BLaER1 treated with 17β-estradiol and CSF1 and Interleukin-3, amounts not matched to agents 10 nM and 100 nM (cell line): ENCODE data around the gene ELP5.

ENCODE experiments used
- H3K27ac ChIP-seq, 11 experiments: shearing (Covaris generic); formaldehyde crosslinking; 2 replicates each; pipeline ENCODE4 v1.8.1; 2022
- H3K27me3 ChIP-seq, 11 experiments: shearing (Covaris generic); formaldehyde crosslinking; 2 replicates each; pipeline ENCODE4 v1.8.1; 2022
- H3K36me3 ChIP-seq, 11 experiments: shearing (Covaris generic); formaldehyde crosslinking; 2 replicates each; pipeline ENCODE4 v1.8.1; 2022
- H3K4me1 ChIP-seq, 10 experiments: shearing (Covaris generic); formaldehyde crosslinking; 2 replicates each; pipeline ENCODE4 v1.8.1; 2022
- H3K4me2 ChIP-seq, 11 experiments: shearing (Covaris generic); formaldehyde crosslinking; 2 replicates each; pipeline ENCODE4 v1.8.1; 2022
- H3K4me3 ChIP-seq, 10 experiments: shearing (Covaris generic); formaldehyde crosslinking; 2 replicates each; pipeline ENCODE4 v1.8.1; 2022
- H3K9ac ChIP-seq, 11 experiments: shearing (Covaris generic); formaldehyde crosslinking; 2 replicates each; pipeline ENCODE4 v1.8.1; 2022
- H3K9me3 ChIP-seq, 11 experiments: shearing (Covaris generic); formaldehyde crosslinking; replicated peaks in 1 of 11; 2 replicates each; pipeline ENCODE4 v1.8.1; 2022
- H4K20me1 ChIP-seq, 11 experiments: shearing (Covaris generic); formaldehyde crosslinking; 2 replicates each; pipeline ENCODE4 v1.8.1; 2022
- Cebpa-rat ChIP-seq, 11 experiments: shearing (Covaris generic); IDR thresholded peaks; 2 replicates each; pipeline ENCODE4 v1.8.1; 2022

The ELP5 gene

GRCh38 chr17:7279448-7279847 is 27.4 kb downstream of the ELP5 start:
- Histone ChIP-seq H3K27me3 (peaks cover 7 to 16% (median 11%) of the 10 kb centered on the region in 11 experiments; a peak in 19 of 22 replicates), H3K4me3 (no peak overlapping the region), H3K4me1 (peaks cover 24 to 35% (median 26%) of the 10 kb centered on the region in 10 experiments), H3K9ac (no peak overlapping the region), H3K36me3 (no peaks in the 10 kb centered on the region), H3K9me3 (no peaks in the 10 kb centered on the region), H3K4me2 (no peak overlapping the region), H3K27ac (no peak overlapping the region), H4K20me1 (no peaks in the 10 kb centered on the region; a peak in 2 of 22 replicates)
- no peak for TF ChIP-seq Cebpa-rat (IDR thresholded peaks at IDR 0.05)

GRCh38 chr17:7280519-7281073 is 28.6 kb downstream of the ELP5 start:
- H3K27ac ChIP-seq: peak overlapping the region in 10 of 11 experiments; percentile 18 to 85 (median 72); a peak in 19 of 22 replicates

GRCh38 chr17:7281074-7281952 is 29.3 kb downstream of the ELP5 start, which contains the start of gene SLC2A4:
Gene SLC2A4, plus strand, starts transcription at chr17:7281718. Its CDS starts 217 bp downstream, at chr17:7281935.
- Histone ChIP-seq H3K4me2 (peak within 1 kb of the TSS; percentile 98 to 100 (median 100)), H4K20me1 (no peaks in the 10 kb centered on the region; a peak in 2 of 22 replicates), H3K27me3 (peaks cover 7 to 16% (median 11%) of the 10 kb centered on the region in 11 experiments; a peak in 19 of 22 replicates), H3K9me3 (no peaks in the 10 kb centered on the region), H3K4me1 (peaks cover 24 to 37% (median 29%) of the 10 kb centered on the region in 10 experiments), H3K4me3 (peak within 1 kb of the TSS; percentile 58 to 75 (median 64)), H3K27ac (peak within 1 kb of the TSS in 10 of 11 experiments; percentile 18 to 85 (median 72); a peak in 19 of 22 replicates), H3K9ac (peak within 1 kb of the TSS; percentile 55 to 83 (median 72); a peak in 21 of 22 replicates), H3K36me3 (no peaks in the 10 kb centered on the region)
- no peak for TF ChIP-seq Cebpa-rat (IDR thresholded peaks at IDR 0.05)

More at GRCh38 chr17:7280519-7281073, 28.6 kb downstream of the ELP5 start:
- Histone ChIP-seq H3K9ac (peak overlapping the region; percentile 43 to 83 (median 71); a peak in 21 of 22 replicates), H4K20me1 (no peaks in the 10 kb centered on the region; a peak in 2 of 22 replicates), H3K27me3 (peaks cover 7 to 16% (median 11%) of the 10 kb centered on the region in 11 experiments; a peak in 19 of 22 replicates), H3K4me3 (peak overlapping the region; percentile 58 to 75 (median 64)), H3K9me3 (no peaks in the 10 kb centered on the region), H3K36me3 (no peaks in the 10 kb centered on the region), H3K4me2 (peak overlapping the region; percentile 98 to 100 (median 100)), H3K4me1 (peaks cover 24 to 35% (median 26%) of the 10 kb centered on the region in 10 experiments)
- TF ChIP-seq Cebpa-rat (IDR thresholded peaks at IDR 0.05): no peak

GRCh38 chr17:7281953-7282751 is 30.1 kb downstream of the ELP5 start:
- peaks cover 26 to 46% (median 36%) of the 10 kb centered on the region in 10 experiments for H3K4me1 ChIP-seq
- peak overlapping the region in 9 of 11 experiments; percentile 8 to 74 (median 45); a peak in 10 of 22 replicates for H3K27ac ChIP-seq
- H3K9ac ChIP-seq: peak overlapping the region; percentile 55 to 83 (median 72); a peak in 21 of 22 replicates
- H3K36me3 ChIP-seq: no peaks in the 10 kb centered on the region
- H3K9me3 ChIP-seq: no peaks in the 10 kb centered on the region
- no peaks in the 10 kb centered on the region; a peak in 2 of 22 replicates for H4K20me1 ChIP-seq
- TF ChIP-seq Cebpa-rat (IDR thresholded peaks at IDR 0.05): no peak
- H3K27me3 ChIP-seq: peaks cover 7 to 16% (median 11%) of the 10 kb centered on the region in 11 experiments; a peak in 19 of 22 replicates
- H3K4me3 ChIP-seq: peak overlapping the region; percentile 58 to 75 (median 64)
- H3K4me2 ChIP-seq: peak overlapping the region; percentile 98 to 100 (median 100)

- Histone ChIP-seq H3K4me3 (peak overlapping the region in 7 of 10 experiments; percentile 4 to 68 (median 64); a peak in 7 of 20 replicates), H3K9me3 (no peaks in the 10 kb centered on the region), H3K27me3 (peaks cover 7 to 17% (median 11%) of the 10 kb centered on the region in 11 experiments; a peak in 19 of 22 replicates), H3K27ac (peak overlapping the region in 4 of 11 experiments; percentile 22 to 52 (median 36); a peak in 4 of 22 replicates), H3K4me1 (peaks cover 26 to 46% (median 36%) of the 10 kb centered on the region in 10 experiments), H3K4me2 (peak overlapping the region; percentile 98 to 100 (median 100)), H3K36me3 (no peaks in the 10 kb centered on the region), H4K20me1 (no peaks in the 10 kb centered on the region; a peak in 2 of 22 replicates), H3K9ac (peak overlapping the region in 8 of 11 experiments; percentile 17 to 83 (median 71); a peak in 6 of 22 replicates)
- no peak for TF ChIP-seq Cebpa-rat (IDR thresholded peaks at IDR 0.05)
Observed at GRCh38 chr17:7282752-7283321, 30.8 kb downstream of the ELP5 start.

GRCh38 chr17:7283471-7284216 is 31.6 kb downstream of the ELP5 start:
- no peaks in the 10 kb centered on the region; a peak in 2 of 22 replicates for H4K20me1 ChIP-seq
- peak overlapping the region in 3 of 11 experiments; percentile 22 to 52 (median 39); a peak in 4 of 22 replicates for H3K27ac ChIP-seq
- no peaks in the 10 kb centered on the region for H3K9me3 ChIP-seq
- H3K27me3 ChIP-seq: peaks cover 7 to 21% (median 11%) of the 10 kb centered on the region in 11 experiments; a peak in 19 of 22 replicates
- H3K4me3 ChIP-seq: peak overlapping the region in 1 of 10 experiments; percentile 4; a peak in 1 of 20 replicates
- no peak for TF ChIP-seq Cebpa-rat (IDR thresholded peaks at IDR 0.05)
- H3K4me1 ChIP-seq: peaks cover 26 to 46% (median 36%) of the 10 kb centered on the region in 10 experiments
- peak overlapping the region in 3 of 11 experiments; percentile 17 to 40 (median 18); a peak in 3 of 22 replicates for H3K9ac ChIP-seq
- H3K4me2 ChIP-seq: peak overlapping the region; percentile 98 to 100 (median 100)
- no peaks in the 10 kb centered on the region for H3K36me3 ChIP-seq

GRCh38 chr17:7284911-7285310 is 32.9 kb downstream of the ELP5 start:
- Histone ChIP-seq H3K4me2 (no peak overlapping the region), H3K36me3 (no peaks in the 10 kb centered on the region), H3K9me3 (no peaks in the 10 kb centered on the region), H3K9ac (no peak overlapping the region), H3K27me3 (peaks cover 7 to 21% (median 11%) of the 10 kb centered on the region in 11 experiments; a peak in 19 of 22 replicates), H3K27ac (no peak overlapping the region), H4K20me1 (no peaks in the 10 kb centered on the region; a peak in 2 of 22 replicates), H3K4me1 (peaks cover 26 to 46% (median 36%) of the 10 kb centered on the region in 10 experiments), H3K4me3 (no peak overlapping the region)
- no peak for TF ChIP-seq Cebpa-rat (IDR thresholded peaks at IDR 0.05)
